Lower leg skin (tissue), 3 donors: ENCODE results near the gene APOE.

ENCODE experiments used
- CTCF ChIP-seq, 3 donors: fragments of 450-650 bp; IDR thresholded peaks; one replicate each; pipeline ENCODE4 v1.5.1; 2016; ENCODE audit warnings: antibody characterized with exemption in 3 of 3, mild to moderate bottlenecking in 3 of 3, moderate library complexity in 2 of 3
- POLR2A ChIP-seq, 2 donors: fragments of 450-650 bp; IDR thresholded peaks; one replicate each; pipeline ENCODE4 v1.6.1; 2016 to 2017; ENCODE audit warnings: antibody characterized with exemption in 2 of 2, mild to moderate bottlenecking in 1 of 2, moderate library complexity in 1 of 2

- TF ChIP-seq CTCF (IDR thresholded peaks at IDR 0.05), result no peak
- TF ChIP-seq POLR2A (IDR thresholded peaks at IDR 0.05), result no peak
These were observed 14.3 kb upstream of the APOE start, which contains the start of gene TOMM40 for GRCh38 chr19:44891016-44891882.
